GM12878 (cell line): Measurements from ENCODE around the gene PNMT. TPM values are rescaled to one million over a fixed set of nuclear protein-coding genes. Genes with fewer than 3 reads are reported as not detected.

Source experiments
- ATAC-seq: fragments of 200-7000 bp; cut with Tn5 transposase; 3 replicates; pipeline ENCODE4 v1.9.1; 2020; ENCODE audit warnings: mild to moderate bottlenecking, moderate library complexity
- BruUV-seq: library from RNA; stranded (reverse); fragments of 400-500 nt; replicated peaks from 2 replicates; lab custom pipeline; 2021; lab: Mats Ljungman, UMichigan
- CTCF ChIA-PET: fragments of 300-600 bp; sonication (Branson Sonifier 250); formaldehyde crosslinking; extraction: SDS; loops from one replicate; lab custom pipeline; 2021; ENCODE audit warnings: inconsistent platforms; lab: Yijun Ruan, JAX
- POLR2A ChIA-PET: fragments of 350-600 bp; formaldehyde crosslinking; extraction: SDS; loops from one replicate; lab custom pipeline; 2021; ENCODE audit warnings: inconsistent platforms; lab: Charles Lee
- RAD21 ChIA-PET: fragments of 300-600 bp; sonication (Branson Sonifier 250); formaldehyde crosslinking; loops from one replicate; lab custom pipeline; 2023; ENCODE audit warnings: antibody characterized with exemption; ENCODE audit not compliant: unreplicated experiment; lab: Charles Lee
- SMC1A ChIA-PET: fragments of 300-600 bp; sonication (Branson Sonifier 250); formaldehyde crosslinking; loops from one replicate; lab custom pipeline; 2023; ENCODE audit not compliant: unreplicated experiment, uncharacterized antibody; lab: Charles Lee
- DNase-seq: peaks from one replicate; pipeline ENCODE4 v3.0.0-alpha.2; 2011; ENCODE audit warnings: low read depth, low spot score
- FAIRE-seq: peaks from 3 replicates; lab custom pipeline; 2011; peaks lifted over from hg19 to GRCh38; lab: Jason Lieb, UNC
- H2AFZ ChIP-seq: 2 replicates; pipeline ENCODE4 v1.6.0; 2011; ENCODE audit warnings: low read depth, low read length, control low read depth; ENCODE audit not compliant: control insufficient read depth
- H3K27ac ChIP-seq: 2 replicates; pipeline ENCODE4 v1.5.1; 2011; ENCODE audit warnings: control low read depth; ENCODE audit not compliant: control insufficient read depth, insufficient read depth
- H3K27me3 ChIP-seq, 2 experiments: replicated peaks in 1 of 2; 2 replicates each; pipeline versions ENCODE4 v1.6.0 to v1.6.1; 2011; ENCODE audit warnings: low read length in 1 of 2; ENCODE audit not compliant: control insufficient read depth in 2 of 2, insufficient read depth in 2 of 2
- H3K36me3 ChIP-seq, 2 experiments: 2 replicates each; pipeline ENCODE4 v1.5.1; 2011; ENCODE audit warnings: low read length in 1 of 2; ENCODE audit not compliant: control insufficient read depth in 2 of 2, insufficient read depth in 2 of 2
- H3K4me1 ChIP-seq: 2 replicates; pipeline ENCODE4 v1.6.1; 2011; ENCODE audit warnings: mild to moderate bottlenecking, low read length, moderate library complexity, mixed read lengths; ENCODE audit not compliant: control insufficient read depth, insufficient read depth
- H3K4me2 ChIP-seq: 2 replicates; pipeline ENCODE4 v1.6.0; 2011; ENCODE audit warnings: control low read depth; ENCODE audit not compliant: control insufficient read depth, insufficient read depth
- H3K4me3 ChIP-seq: fragments of 200-600 bp; sonication (generic); 2 replicates; pipeline ENCODE4 v1.5.1; 2016
- H3K79me2 ChIP-seq: 2 replicates; pipeline ENCODE4 v1.6.0; 2011; ENCODE audit warnings: low read length; ENCODE audit not compliant: control insufficient read depth, insufficient read depth
- H3K9ac ChIP-seq: 2 replicates; pipeline ENCODE4 v1.8.0; 2011; ENCODE audit warnings: low read length, control low read depth, mixed read lengths; ENCODE audit not compliant: control insufficient read depth, insufficient read depth
- H3K9me3 ChIP-seq: replicated peaks from 3 replicates; pipeline ENCODE4 v1.5.1; 2011; ENCODE audit warnings: mild to moderate bottlenecking, low read length; ENCODE audit not compliant: control insufficient read depth, insufficient read depth
- H4K20me1 ChIP-seq: 2 replicates; pipeline ENCODE4 v1.6.0; 2011; ENCODE audit not compliant: control insufficient read depth, insufficient read depth
- ATF3 ChIP-seq: IDR thresholded peaks from 2 replicates; pipeline ENCODE4 v1.6.1; 2011; ENCODE audit warnings: low read depth, mild to moderate bottlenecking, low read length, moderate library complexity, borderline replicate concordance; ENCODE audit errors: extremely low read depth
- CHD1 ChIP-seq: IDR thresholded peaks from 2 replicates; pipeline ENCODE4 v1.6.1; 2012; ENCODE audit warnings: low read depth, low read length, improper control_type of control experiment
- CHD2 ChIP-seq: IDR thresholded peaks from 2 replicates; pipeline ENCODE4 v1.6.1; 2011; ENCODE audit warnings: low read depth, low read length, improper control_type of control experiment, borderline replicate concordance
- E2F8 ChIP-seq: fragments of 450-650 bp; IDR thresholded peaks from 2 replicates; pipeline ENCODE4 v1.6.1; 2018; ENCODE audit warnings: mild to moderate bottlenecking, low read depth, moderate library complexity; ENCODE audit not compliant: partially characterized antibody
- EZH2 ChIP-seq: IDR thresholded peaks from 2 replicates; pipeline ENCODE4 v1.6.1; 2012; ENCODE audit warnings: low read depth, mild to moderate bottlenecking, control low read depth, inconsistent platforms, low read length, borderline replicate concordance; ENCODE audit not compliant: control insufficient read depth
- MYC ChIP-seq: IDR thresholded peaks from 2 replicates; pipeline ENCODE4 v1.6.1; 2011; ENCODE audit warnings: mild to moderate bottlenecking, low read length, moderate library complexity, inconsistent platforms; ENCODE audit not compliant: insufficient read depth, insufficient replicate concordance, insufficient read length, severe bottlenecking
- NFYB ChIP-seq: IDR thresholded peaks from 2 replicates; pipeline ENCODE4 v1.6.1; 2011; ENCODE audit warnings: low read depth, mild to moderate bottlenecking, low read length, improper control_type of control experiment, moderate library complexity; ENCODE audit not compliant: insufficient read depth
- NR2C1 ChIP-seq: fragments of 450-650 bp; IDR thresholded peaks from 2 replicates; pipeline ENCODE4 v1.6.1; 2017; ENCODE audit warnings: antibody characterized with exemption, mild to moderate bottlenecking, moderate library complexity
- NRF1 ChIP-seq: conservative IDR thresholded peaks from 2 replicates; pipeline ENCODE4 v1.6.1; 2011; ENCODE audit warnings: mild to moderate bottlenecking, low read depth, low read length, improper control_type of control experiment
- SIX5 ChIP-seq: IDR thresholded peaks from 2 replicates; pipeline ENCODE4 v1.6.1; 2011; ENCODE audit warnings: mild to moderate bottlenecking, low read depth, low read length, moderate library complexity; ENCODE audit not compliant: severe bottlenecking
- SMAD1 ChIP-seq: fragments of 450-650 bp; IDR thresholded peaks from 2 replicates; pipeline ENCODE4 v1.6.1; 2018; ENCODE audit warnings: mild to moderate bottlenecking, low read depth; ENCODE audit not compliant: partially characterized antibody
- SUZ12 ChIP-seq: fragments of 200-600 bp; sonication (generic); IDR thresholded peaks from one replicate; pipeline ENCODE4 v1.6.1; 2018; ENCODE audit warnings: antibody characterized with exemption, mild to moderate bottlenecking; ENCODE audit not compliant: unreplicated experiment
- TCF3 ChIP-seq: IDR thresholded peaks from 2 replicates; pipeline ENCODE4 v1.6.1; 2012; ENCODE audit warnings: low read depth, mild to moderate bottlenecking, low read length, borderline replicate concordance; ENCODE audit not compliant: insufficient read depth
- WGBS: methylation state at CpG from one replicate; pipeline ENCODE4 v1.1.6; 2016; ENCODE audit warnings: low lambda C conversion rate; ENCODE audit not compliant: insufficient replicate concordance, insufficient coverage; ENCODE audit errors: missing lambda C conversion rate; 5-methylcytosine and 5-hydroxymethylcytosine counted together
- in situ Hi-C: fragments of 300-500 bp; cut with MboI; formaldehyde crosslinking; loops from 9 replicates; pipeline ENCODE4 v1.14.3; 2018; ENCODE audit warnings: mixed read lengths
- intact Hi-C: fragments of 100-400 bp; cut with micrococcal nuclease; formaldehyde crosslinking; loops from one replicate; pipeline ENCODE4 v1.14.2; 2022; ENCODE audit not compliant: unreplicated experiment
- polyA plus RNA-seq, 11 experiments: library from polyadenylated mRNA; depleted of rRNA in 4 of 11; unstranded in 6 of 11; stranded (reverse) in 5 of 11; fragments of >200 nt; fragmentation: Nextera tagmentation in 4 of 11; fragmentation: Illumina TruSeq in 1 of 11; extraction: Ambion mirVana in 4 of 11; extraction: Trizol in 1 of 11; gene quantifications; 1 replicate in 1 of 11; 2 replicates in 10 of 11; pipeline versions ENCODE4 v1.2.1 to v1.2.3, GENCODE V29; 2011 to 2016; ENCODE audit warnings: inconsistent platforms in 2 of 11, missing spikeins in 2 of 11, low read depth in 1 of 11
- total RNA-seq, 4 experiments: library from RNA; depleted of rRNA in 3 of 4; stranded (reverse); fragments of >200 nt in 3 of 4; fragmentation: Illumina TruSeq in 1 of 4; extraction: Trizol in 1 of 4; gene quantifications; 2 replicates each; pipeline versions ENCODE4 v1.2.1 to v1.2.3, GENCODE V29; 2013 to 2021
- TF ChIP-seq, protein P1 (sequence below): fragments of 450-650 bp; formaldehyde crosslinking; IDR thresholded peaks from 2 replicates; pipeline ENCODE4 v1.4.0; 2022; ENCODE audit warnings: mild to moderate bottlenecking, moderate library complexity

PNMT gene
- total and polyA plus RNA-seq, 10 of the 15 experiments (the other 5 are each of a cell fraction or from before 2014, with no cell fraction given) = not detected

GRCh38 chr17:39715375-39716072 lies 47.3 kb downstream of the PNMT start (continued):
- TF ChIP-seq NFYB = no peak
- TF ChIP-seq CHD1 = no peak
- no peak for TF ChIP-seq SIX5
- no peak for TF ChIP-seq SMAD1
- TF ChIP-seq TCF3 = no peak
- no peak for TF ChIP-seq SUZ12
- no peak for TF ChIP-seq MYC

- DNase-seq (no peak), ATAC-seq (no peak), FAIRE-seq (no peak)
- Histone ChIP-seq H3K9ac (no peak overlapping the region), H3K4me1 (no peaks in the 10 kb centered on the region), H3K9me3 (no peaks in the 10 kb centered on the region), H3K4me2 (no peak overlapping the region), H3K36me3 (no peaks in the 10 kb centered on the region), H4K20me1 (no peaks in the 10 kb centered on the region), H3K79me2 (no peaks in the 10 kb centered on the region), H3K27ac (no peak overlapping the region), H3K4me3 (no peak overlapping the region), H2AFZ (no peak overlapping the region), H3K27me3 (0 out of 4 replicates have a peak, but pooled peaks cover 0 to 1% of the 10 kb centered on the region in 2 experiments)
- SMC1A ChIA-PET = no interaction called here
- 59% methylated on average over 15 of the region's 15 CpGs for WGBS
- in situ Hi-C loops (no loop called here), intact Hi-C loops (no loop called here)
- BruUV-seq = no TSS peak
- CTCF ChIA-PET = no interaction called here
- RAD21 ChIA-PET = no interaction called here
- POLR2A ChIA-PET = no interaction called here
- no peak for TF ChIP-seq EZH2
- TF ChIP-seq, protein P1, sequence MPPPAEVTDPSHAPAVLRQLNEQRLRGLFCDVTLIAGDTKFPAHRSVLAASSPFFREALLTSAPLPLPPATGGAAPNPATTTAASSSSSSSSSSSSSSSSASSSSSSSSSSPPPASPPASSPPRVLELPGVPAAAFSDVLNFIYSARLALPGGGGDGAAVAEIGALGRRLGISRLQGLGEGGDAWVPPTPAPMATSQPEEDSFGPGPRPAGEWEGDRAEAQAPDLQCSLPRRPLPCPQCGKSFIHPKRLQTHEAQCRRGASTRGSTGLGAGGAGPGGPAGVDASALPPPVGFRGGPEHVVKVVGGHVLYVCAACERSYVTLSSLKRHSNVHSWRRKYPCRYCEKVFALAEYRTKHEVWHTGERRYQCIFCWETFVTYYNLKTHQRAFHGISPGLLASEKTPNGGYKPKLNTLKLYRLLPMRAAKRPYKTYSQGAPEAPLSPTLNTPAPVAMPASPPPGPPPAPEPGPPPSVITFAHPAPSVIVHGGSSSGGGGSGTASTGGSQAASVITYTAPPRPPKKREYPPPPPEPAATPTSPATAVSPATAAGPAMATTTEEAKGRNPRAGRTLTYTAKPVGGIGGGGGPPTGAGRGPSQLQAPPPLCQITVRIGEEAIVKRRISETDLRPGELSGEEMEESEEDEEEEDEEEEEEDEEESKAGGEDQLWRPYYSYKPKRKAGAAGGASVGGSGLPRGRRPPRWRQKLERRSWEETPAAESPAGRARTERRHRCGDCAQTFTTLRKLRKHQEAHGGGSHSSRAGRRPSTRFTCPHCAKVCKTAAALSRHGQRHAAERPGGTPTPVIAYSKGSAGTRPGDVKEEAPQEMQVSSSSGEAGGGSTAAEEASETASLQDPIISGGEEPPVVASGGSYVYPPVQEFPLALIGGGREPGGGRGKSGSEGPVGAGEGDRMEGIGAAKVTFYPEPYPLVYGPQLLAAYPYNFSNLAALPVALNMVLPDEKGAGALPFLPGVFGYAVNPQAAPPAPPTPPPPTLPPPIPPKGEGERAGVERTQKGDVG (CRISPR knock-in tag) = no peak
- no peak for TF ChIP-seq ATF3
- TF ChIP-seq NR2C1 = no peak
- TF ChIP-seq E2F8 = no peak
- TF ChIP-seq CHD2 = no peak
- TF ChIP-seq NRF1 = no peak
Observed at GRCh38 chr17:39716073-39716818, 48.0 kb downstream of the PNMT start.
